Vagina (tissue), 2 donors: ENCODE data around the gene SMURF2.

Source experiments
- CTCF ChIP-seq, 3 experiments: fragments of 450-650 bp in 2 of 3; fragments of 200-600 bp in 1 of 3; sonication (generic) in 1 of 3; IDR thresholded peaks; one replicate each; pipeline ENCODE4 v1.5.1; 2017 to 2019; ENCODE audit warnings: antibody characterized with exemption in 3 of 3, mild to moderate bottlenecking in 2 of 3, moderate library complexity in 2 of 3
- POLR2A ChIP-seq, 2 donors: fragments of 450-650 bp; IDR thresholded peaks; one replicate each; pipeline ENCODE4 v1.6.1; 2017; ENCODE audit warnings: antibody characterized with exemption in 2 of 2, mild to moderate bottlenecking in 2 of 2, moderate library complexity in 2 of 2
- POLR2AphosphoS5 ChIP-seq, 2 donors: sonication (generic); formaldehyde crosslinking; IDR thresholded peaks; one replicate each; pipeline ENCODE4 v1.9.0; 2017; ENCODE audit warnings: antibody characterized with exemption in 2 of 2, mild to moderate bottlenecking in 2 of 2, low read depth in 1 of 2; ENCODE audit not compliant: insufficient read depth in 1 of 2

GRCh38 chr17:64621772-64622171 lies 40.3 kb downstream of the SMURF2 start:
- TF ChIP-seq CTCF (IDR thresholded peaks at IDR 0.05) = no peak
- TF ChIP-seq POLR2A (IDR thresholded peaks at IDR 0.05) = no peak
- no peak for TF ChIP-seq POLR2AphosphoS5 (IDR thresholded peaks at IDR 0.05; ENCODE audit: insufficient read depth in 1 of 2, low read depth in 1 of 2)
